Fibroblast of lung (primary cell): ENCODE data around the gene ANKS6. TPM values are rescaled to one million over a fixed set of nuclear protein-coding genes. Genes with fewer than 3 reads are reported as not detected.

ENCODE experiments used
- DNase-seq, 2 donors: peaks; one replicate each; pipeline versions ENCODE4 v3.0.0 to v3.0.0-alpha.2; 2010; ENCODE audit warnings: low read depth in 2 of 2
- H2AFZ ChIP-seq: 2 replicates; pipeline ENCODE4 v1.5.1; 2012; ENCODE audit warnings: low read length, control low read depth, inconsistent platforms
- H3K27ac ChIP-seq: 2 replicates; pipeline ENCODE4 v1.5.1; 2011; ENCODE audit warnings: low read length, control low read depth; ENCODE audit not compliant: insufficient read depth
- H3K27me3 ChIP-seq: 2 replicates; pipeline ENCODE4 v1.5.1; 2011; ENCODE audit warnings: mild to moderate bottlenecking, low read length; ENCODE audit not compliant: control insufficient read depth, insufficient read depth
- H3K36me3 ChIP-seq: 2 replicates; pipeline ENCODE4 v1.5.1; 2011; ENCODE audit warnings: low read length; ENCODE audit not compliant: control insufficient read depth, insufficient read depth
- H3K4me1 ChIP-seq: 2 replicates; pipeline ENCODE4 v1.5.1; 2011; ENCODE audit warnings: low read length; ENCODE audit not compliant: control insufficient read depth, insufficient read depth; ENCODE audit errors: extremely low read depth
- H3K4me2 ChIP-seq: 2 replicates; pipeline ENCODE4 v1.5.1; 2011; ENCODE audit warnings: low read length, control low read depth; ENCODE audit not compliant: insufficient read depth; ENCODE audit errors: extremely low read depth
- H3K4me3 ChIP-seq, 4 experiments: fragments of 200-600 bp in 1 of 4; sonication (generic) in 1 of 4; replicated peaks in 1 of 4; 2 replicates each; pipeline ENCODE4 v1.5.1; 2011 to 2016; ENCODE audit warnings: low read length in 4 of 4, low read depth in 3 of 4, mild to moderate bottlenecking in 3 of 4, control low read depth in 2 of 4, inconsistent platforms in 1 of 4, mixed read lengths in 1 of 4; ENCODE audit not compliant: insufficient read depth in 1 of 4; ENCODE audit errors: control extremely low read depth in 1 of 4
- H3K79me2 ChIP-seq: 2 replicates; pipeline ENCODE4 v1.5.1; 2012; ENCODE audit warnings: mild to moderate bottlenecking, low read length, inconsistent platforms; ENCODE audit not compliant: control insufficient read depth, insufficient read depth
- H3K9ac ChIP-seq: 2 replicates; pipeline ENCODE4 v1.5.1; 2011; ENCODE audit warnings: mild to moderate bottlenecking, low read length, control low read depth; ENCODE audit not compliant: insufficient read depth
- H3K9me3 ChIP-seq: 2 replicates; pipeline ENCODE4 v1.5.1; 2012; ENCODE audit warnings: low read depth, low read length; ENCODE audit not compliant: control insufficient read depth, insufficient read depth
- H4K20me1 ChIP-seq: 2 replicates; pipeline ENCODE4 v1.5.1; 2011; ENCODE audit warnings: low read length; ENCODE audit not compliant: control insufficient read depth, insufficient read depth; ENCODE audit errors: extremely low read depth
- CTCF ChIP-seq, 2 donors: IDR thresholded peaks in 1 of 2; conservative IDR thresholded peaks in 1 of 2; 1 replicate in 1 of 2; 2 replicates in 1 of 2; pipeline ENCODE4 v1.5.1; 2011 to 2012; ENCODE audit warnings: low read length in 2 of 2, control low read depth in 1 of 2, inconsistent platforms in 1 of 2, low read depth in 1 of 2, mild to moderate bottlenecking in 1 of 2
- EZH2 ChIP-seq: IDR thresholded peaks from 2 replicates; pipeline ENCODE4 v1.5.1; 2012; ENCODE audit warnings: low read length, control low read depth, mild to moderate bottlenecking; ENCODE audit errors: missing control alignments
- polyA plus RNA-seq, 2 donors: library from polyadenylated mRNA; depleted of rRNA in 1 of 2; stranded (reverse) in 1 of 2; unstranded in 1 of 2; fragments of >200 nt; gene quantifications; 2 replicates each; pipeline ENCODE4 v1.2.1, GENCODE V29; 2011 to 2012; ENCODE audit warnings: missing spikeins in 1 of 2
- total RNA-seq: library from RNA; depleted of rRNA; stranded (reverse); fragments of >200 nt; gene quantifications from 2 replicates; pipeline ENCODE4 v1.2.1, GENCODE V29; 2014

ANKS6 gene
- total and polyA plus RNA-seq, 2 donors (not counting 1 experiment from before 2014, with no cell fraction given), result 7.3 to 9.6 TPM

- H3K4me1 ChIP-seq, result no peaks in the 10 kb centered on the region
- no peak overlapping the region for H3K4me2 ChIP-seq
- no peak overlapping the region for H3K27ac ChIP-seq
- no peak for TF ChIP-seq CTCF (conservative IDR thresholded peaks at IDR 0.05 in 1 of 2, IDR thresholded peaks at IDR 0.05 in 1 of 2; ENCODE audit: low read depth in 1 of 2, low read length in 2 of 2)
- no peak for TF ChIP-seq EZH2
- H2AFZ ChIP-seq, result no peak overlapping the region
- H3K27me3 ChIP-seq, result peaks cover 38% of the 10 kb centered on the region
- no peaks in the 10 kb centered on the region for H3K9me3 ChIP-seq
- no peaks in the 10 kb centered on the region for H3K36me3 ChIP-seq
- no peak overlapping the region for H3K9ac ChIP-seq
- peak; percentile 61 to 74 for DNase-seq
- H3K79me2 ChIP-seq, result no peaks in the 10 kb centered on the region
- H3K4me3 ChIP-seq, result no peak overlapping the region
- no peaks in the 10 kb centered on the region for H4K20me1 ChIP-seq
Measured at GRCh38 chr9:98709968-98710965, 86.1 kb downstream of the ANKS6 start.

DNA sequence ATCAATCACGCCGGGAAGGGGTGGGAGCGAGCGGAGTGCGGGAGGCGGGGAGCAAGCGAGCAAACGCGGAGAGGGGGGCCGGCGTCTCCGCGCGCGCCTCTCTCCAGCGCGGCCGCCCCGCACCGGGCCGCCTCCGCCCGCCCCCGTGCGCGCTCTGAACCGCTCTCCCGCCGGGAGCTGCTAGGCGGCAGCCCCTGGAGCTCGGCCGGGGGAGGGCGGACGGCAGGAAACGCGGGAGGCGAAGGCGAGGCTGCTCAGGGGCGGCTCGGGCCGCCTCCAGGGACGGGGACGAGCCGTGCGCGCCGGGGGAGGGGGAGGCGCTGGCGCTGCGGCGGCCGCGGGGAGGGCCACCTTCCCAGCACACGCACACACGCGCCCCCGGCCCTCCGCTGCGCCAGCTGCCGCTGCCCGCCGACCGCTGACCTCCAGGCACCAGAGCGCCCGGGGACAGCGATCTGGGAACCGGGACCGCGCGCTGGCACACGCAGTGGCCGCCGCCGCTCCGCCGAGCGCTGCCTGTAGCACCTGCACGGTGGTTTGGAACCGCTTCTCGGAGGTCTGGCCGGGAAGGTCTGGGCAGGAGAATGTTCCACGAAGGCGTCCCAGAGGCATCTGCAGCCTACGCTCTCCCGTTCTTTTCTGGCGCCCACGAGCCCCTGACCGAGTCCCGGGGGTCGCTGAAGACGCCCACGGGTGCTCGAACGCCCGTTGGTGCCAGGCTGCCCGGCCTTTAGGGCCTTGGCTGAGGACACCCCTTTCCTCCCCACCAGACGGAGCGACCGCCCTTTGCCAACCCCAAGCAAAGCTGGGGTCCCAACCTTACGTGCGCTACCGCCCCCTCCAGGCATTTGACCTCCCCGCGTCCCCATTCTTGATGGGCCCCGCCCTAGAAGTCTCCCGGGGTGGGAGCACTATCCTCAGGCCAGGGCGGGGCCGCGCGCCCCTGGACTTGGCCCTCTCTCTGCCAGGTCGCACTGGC, 87.1 kb downstream of the ANKS6 start, which contains the start of gene GABBR2:
Gene GABBR2, minus strand, starts transcription at position 3 of the 979 bp plus-strand sequence. CDS start 198 bp downstream, outside the sequence.
- Histone ChIP-seq H3K4me3 (peak within 1 kb of the TSS in 1 of 4 experiments; percentile 47), H3K4me2 (peak within 1 kb of the TSS; percentile 82), H3K9me3 (no peaks in the 10 kb centered on the region), H4K20me1 (no peaks in the 10 kb centered on the region), H3K27ac (no peak within 1 kb of the TSS), H3K79me2 (no peaks in the 10 kb centered on the region), H3K9ac (no peak within 1 kb of the TSS), H2AFZ (no peak within 1 kb of the TSS), H3K27me3 (peaks cover 33% of the 10 kb centered on the region), H3K36me3 (no peaks in the 10 kb centered on the region), H3K4me1 (no peaks in the 10 kb centered on the region)
- DNase-seq, result peak in 1 of 2 donors; percentile 23
- no peak for TF ChIP-seq CTCF (conservative IDR thresholded peaks at IDR 0.05 in 1 of 2, IDR thresholded peaks at IDR 0.05 in 1 of 2; ENCODE audit: low read depth in 1 of 2, low read length in 2 of 2)
- TF ChIP-seq EZH2, result peak; percentile 49
